Lower leg skin (tissue), 4 donors: ENCODE measurements around the gene GREB1. TPM values are rescaled to one million over a fixed set of nuclear protein-coding genes. Genes with fewer than 3 reads are reported as not detected.

Source experiments
- DNase-seq, 2 donors: peaks; one replicate each; pipeline ENCODE4 v3.0.0-alpha.2; 2019; ENCODE audit warnings: low spot score in 2 of 2
- H3K4me3 ChIP-seq: fragments of 200-600 bp; sonication (generic); 2 replicates; pipeline ENCODE4 v1.5.1; 2017; ENCODE audit warnings: mild to moderate bottlenecking, low read depth; ENCODE audit not compliant: poor library complexity, severe bottlenecking
- POLR2A ChIP-seq, 2 donors: fragments of 450-650 bp; IDR thresholded peaks; one replicate each; pipeline ENCODE4 v1.6.1; 2016 to 2017; ENCODE audit warnings: antibody characterized with exemption in 2 of 2, mild to moderate bottlenecking in 1 of 2, moderate library complexity in 1 of 2
- WGBS, 2 donors: methylation state at CpG; one replicate each; pipeline ENCODE4 v1.1.5; 2018; 5-methylcytosine and 5-hydroxymethylcytosine counted together
- intact Hi-C: fragments of 100-400 bp; cut with DNase I; formaldehyde crosslinking; loops from one replicate; pipeline ENCODE4 v1.15.0; 2023; ENCODE audit warnings: low total_unique reads
- total RNA-seq, 4 donors: library from RNA; depleted of rRNA; stranded (reverse); fragments of >200 nt; gene quantifications; one replicate each; pipeline ENCODE4 v1.1.0, GENCODE V29; 2016
- TF ChIP-seq, protein P1 (sequence below), 3 donors: fragments of 450-650 bp; IDR thresholded peaks; one replicate each; pipeline ENCODE4 v1.5.1; 2016; ENCODE audit warnings: antibody characterized with exemption in 3 of 3, mild to moderate bottlenecking in 3 of 3, moderate library complexity in 2 of 3

GREB1 gene
- total RNA-seq, 4 donors from 2014 or later: 2.4 to 12.2 (median 4.0) TPM

DNA sequence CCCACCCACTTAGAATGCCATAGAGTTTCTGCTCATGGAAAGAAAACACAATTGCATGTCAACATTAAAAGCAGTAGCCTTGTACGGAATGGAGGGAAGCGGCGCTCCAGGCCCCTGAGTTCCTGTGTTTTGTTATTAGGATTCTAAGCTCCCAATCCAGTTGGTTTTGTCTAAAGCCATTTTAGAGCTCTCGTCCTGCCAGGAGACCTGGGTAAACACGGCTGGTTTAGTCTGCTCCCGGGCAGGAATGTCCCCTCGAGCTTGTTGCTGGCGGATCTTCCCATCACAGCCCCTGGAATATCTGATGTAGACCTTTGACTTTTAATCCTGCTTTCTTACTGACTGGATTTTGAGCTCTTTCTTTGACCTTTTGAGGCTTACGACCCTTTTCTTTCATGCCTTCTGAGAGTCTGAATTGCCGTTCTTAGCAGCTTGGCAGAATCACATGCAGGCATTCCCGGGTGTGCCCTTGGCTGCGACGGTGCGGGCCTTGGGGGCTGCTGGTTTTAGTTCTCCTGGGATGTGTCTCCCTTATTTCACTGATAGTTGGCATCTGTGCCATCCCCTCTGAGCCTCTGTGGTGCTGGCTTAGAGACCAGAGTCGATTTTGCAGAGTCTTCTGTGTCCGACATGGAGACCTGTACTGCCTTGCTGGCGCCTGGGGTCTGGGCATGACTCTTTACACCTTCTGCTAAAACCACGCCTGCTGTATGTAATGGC, 25.4 kb downstream of the GREB1 start:
- TF ChIP-seq, protein P1, sequence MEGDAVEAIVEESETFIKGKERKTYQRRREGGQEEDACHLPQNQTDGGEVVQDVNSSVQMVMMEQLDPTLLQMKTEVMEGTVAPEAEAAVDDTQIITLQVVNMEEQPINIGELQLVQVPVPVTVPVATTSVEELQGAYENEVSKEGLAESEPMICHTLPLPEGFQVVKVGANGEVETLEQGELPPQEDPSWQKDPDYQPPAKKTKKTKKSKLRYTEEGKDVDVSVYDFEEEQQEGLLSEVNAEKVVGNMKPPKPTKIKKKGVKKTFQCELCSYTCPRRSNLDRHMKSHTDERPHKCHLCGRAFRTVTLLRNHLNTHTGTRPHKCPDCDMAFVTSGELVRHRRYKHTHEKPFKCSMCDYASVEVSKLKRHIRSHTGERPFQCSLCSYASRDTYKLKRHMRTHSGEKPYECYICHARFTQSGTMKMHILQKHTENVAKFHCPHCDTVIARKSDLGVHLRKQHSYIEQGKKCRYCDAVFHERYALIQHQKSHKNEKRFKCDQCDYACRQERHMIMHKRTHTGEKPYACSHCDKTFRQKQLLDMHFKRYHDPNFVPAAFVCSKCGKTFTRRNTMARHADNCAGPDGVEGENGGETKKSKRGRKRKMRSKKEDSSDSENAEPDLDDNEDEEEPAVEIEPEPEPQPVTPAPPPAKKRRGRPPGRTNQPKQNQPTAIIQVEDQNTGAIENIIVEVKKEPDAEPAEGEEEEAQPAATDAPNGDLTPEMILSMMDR (IDR thresholded peaks at IDR 0.05): no peak
- TF ChIP-seq POLR2A (IDR thresholded peaks at IDR 0.05): no peak
- no peak overlapping the region for H3K4me3 ChIP-seq
- intact Hi-C loops: no loop called here
- WGBS, 2 donors: 84% methylated on average over 18 of the region's 18 CpGs
- peak in 1 of 2 donors; percentile 64 for DNase-seq

GRCh38 chr2:11559786-11560155, 25.9 kb downstream of the GREB1 start:
- intact Hi-C loops: no loop called here
- 75 to 85% methylated on average over 7 of the region's 7 CpGs for WGBS, 2 donors
- no peak overlapping the region for H3K4me3 ChIP-seq
- TF ChIP-seq, protein P1 (IDR thresholded peaks at IDR 0.05): no peak
- TF ChIP-seq POLR2A (IDR thresholded peaks at IDR 0.05): no peak
- peak in 1 of 2 donors; percentile 54 for DNase-seq

- DNase-seq: peak in 1 of 2 donors; percentile 7
- TF ChIP-seq POLR2A (IDR thresholded peaks at IDR 0.05): no peak
- TF ChIP-seq, protein P1 (IDR thresholded peaks at IDR 0.05): no peak
- WGBS, 2 donors: 89 to 92% methylated on average over 3 of the region's 3 CpGs
- intact Hi-C loops: no loop called here
- H3K4me3 ChIP-seq: no peak overlapping the region
Measured at GRCh38 chr2:11560806-11561205, 27.0 kb downstream of the GREB1 start.

DNA sequence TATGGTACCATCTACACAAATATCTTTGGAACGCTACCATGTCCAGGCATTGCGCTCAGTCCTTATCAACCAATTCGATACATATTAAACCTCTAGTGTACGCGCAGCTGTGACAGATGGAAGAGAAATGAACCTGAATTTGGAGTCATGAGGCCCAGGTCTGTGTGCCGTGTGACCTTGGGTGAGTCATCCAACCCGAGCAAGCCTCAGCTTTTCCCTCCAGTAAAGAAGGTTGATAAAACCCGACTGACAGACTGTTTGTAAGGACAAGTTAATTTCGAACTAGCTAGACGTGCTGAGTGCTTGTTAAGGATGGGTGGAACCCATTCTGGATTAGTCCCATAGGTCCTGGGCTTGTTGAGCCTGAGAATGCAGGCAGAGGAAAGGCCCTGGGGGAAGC, 28.2 kb downstream of the GREB1 start:
- peak in 1 of 2 donors; percentile 29 for DNase-seq

GRCh38 chr2:11562476-11562875, 28.6 kb downstream of the GREB1 start:
- H3K4me3 ChIP-seq: no peak overlapping the region
- WGBS, 2 donors: 90 to 97% methylated on average over 5 of the region's 5 CpGs
- intact Hi-C loops: no loop called here
- TF ChIP-seq, protein P1 (IDR thresholded peaks at IDR 0.05): no peak
- no peak for TF ChIP-seq POLR2A (IDR thresholded peaks at IDR 0.05)
- DNase-seq: peak in 1 of 2 donors; percentile 43

More for the DNA sequence above, 28.2 kb downstream of the GREB1 start:
- 79 to 82% methylated on average over 10 of the region's 10 CpGs for WGBS, 2 donors
- no peak for TF ChIP-seq POLR2A (IDR thresholded peaks at IDR 0.05)
- TF ChIP-seq, protein P1 (IDR thresholded peaks at IDR 0.05): no peak
- intact Hi-C loops: no loop called here
- H3K4me3 ChIP-seq: no peak overlapping the region
